ENCODE data around the gene SPX. TPM values are rescaled to one million over a fixed set of nuclear protein-coding genes. Genes with fewer than 3 reads are reported as not detected.

The SPX gene
- polyA plus RNA-seq, 1 of the 3 experiments (the other 2 are of a cell fraction), result not detected

DNA sequence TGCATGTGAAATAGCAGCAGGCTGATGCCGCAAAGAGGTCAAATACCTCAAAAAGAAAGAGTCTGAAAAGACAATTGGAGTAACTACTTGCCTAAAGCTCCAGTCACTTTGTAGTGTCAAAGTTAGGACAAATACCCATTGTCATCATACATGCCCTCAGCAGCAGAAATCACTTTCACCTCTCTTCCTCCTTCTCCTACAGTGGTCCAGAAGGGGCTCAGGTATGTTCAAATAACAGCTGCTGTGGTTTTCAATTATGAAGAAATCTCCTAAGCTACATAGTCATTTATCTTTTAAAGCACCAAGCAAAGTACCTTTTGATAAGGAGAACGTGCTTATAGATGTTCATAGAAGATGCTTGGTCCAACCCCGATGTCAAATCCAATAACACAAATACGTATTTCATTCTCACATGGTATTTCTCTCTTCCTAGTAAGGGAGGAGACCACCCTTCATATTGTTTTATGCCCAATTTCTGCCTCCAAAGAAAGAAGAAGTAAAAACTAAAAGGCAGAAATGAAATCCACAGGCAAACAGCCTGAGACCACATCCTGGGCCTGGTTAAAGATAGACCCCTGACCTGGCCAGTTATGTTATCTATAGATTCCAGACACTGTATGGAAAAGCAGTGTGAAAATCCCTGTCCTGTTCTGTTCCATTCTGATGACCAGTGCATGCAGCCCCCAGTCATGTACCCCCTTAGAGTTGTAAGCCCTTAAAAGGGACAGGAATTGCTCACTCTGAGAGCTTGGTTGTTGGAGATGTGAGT lies 54.8 kb downstream of the SPX start:
- ChIA-PET CTCF (no interaction called here), POLR2A (no interaction called here)
- Histone ChIP-seq H3K4me3 (ENCODE audit: low read depth in 2 of 2, low read length in 1 of 2) (no peak overlapping the region), H3K4me2 (no peak overlapping the region), H3K79me2 (ENCODE audit: insufficient read depth) (no peaks in the 10 kb centered on the region), H3K27ac (ENCODE audit: low read depth in 2 of 2, low read length in 1 of 2) (no peak overlapping the region), H3K36me3 (replicated peaks in 1 of 2; ENCODE audit: control insufficient read depth in 1 of 2, insufficient read depth in 2 of 2, low read length in 1 of 2) (no peaks in the 10 kb centered on the region), H3K9ac (no peak overlapping the region), H4K20me1 (ENCODE audit: insufficient read depth) (no peaks in the 10 kb centered on the region), H3K9me3 (no peaks in the 10 kb centered on the region), H3K9me2 (no peaks in the 10 kb centered on the region), H3K4me1 (ENCODE audit: control insufficient read depth in 1 of 2, insufficient read depth in 2 of 2, low read depth in 1 of 2, low read length in 1 of 2) (no peaks in the 10 kb centered on the region; a peak in 1 of 4 replicates), H3K27me3 (ENCODE audit: insufficient read depth) (no peaks in the 10 kb centered on the region), H3F3A (replicated peaks; ENCODE audit: insufficient read depth) (no peaks in the 10 kb centered on the region), H2AFZ (ENCODE audit: low read depth) (no peak overlapping the region)
- TF ChIP-seq RCOR1 (IDR thresholded peaks at IDR 0.05; ENCODE audit: low read length), result no peak
- no peak for TF ChIP-seq CHD2 (IDR thresholded peaks at IDR 0.05; ENCODE audit: low read length, partially characterized antibody)
- TF ChIP-seq, protein P1, sequence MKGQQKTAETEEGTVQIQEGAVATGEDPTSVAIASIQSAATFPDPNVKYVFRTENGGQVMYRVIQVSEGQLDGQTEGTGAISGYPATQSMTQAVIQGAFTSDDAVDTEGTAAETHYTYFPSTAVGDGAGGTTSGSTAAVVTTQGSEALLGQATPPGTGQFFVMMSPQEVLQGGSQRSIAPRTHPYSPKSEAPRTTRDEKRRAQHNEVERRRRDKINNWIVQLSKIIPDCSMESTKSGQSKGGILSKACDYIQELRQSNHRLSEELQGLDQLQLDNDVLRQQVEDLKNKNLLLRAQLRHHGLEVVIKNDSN (IDR thresholded peaks at IDR 0.05; ENCODE audit: borderline replicate concordance, low read depth), result no peak
- TF ChIP-seq FOSL2 (IDR thresholded peaks at IDR 0.05; ENCODE audit: borderline replicate concordance, low read depth), result no peak
- TF ChIP-seq MEF2A (IDR thresholded peaks at IDR 0.05; ENCODE audit: borderline replicate concordance, low read depth), result no peak
- TF ChIP-seq FOXM1 (IDR thresholded peaks at IDR 0.05; ENCODE audit: low read depth), result no peak
- TF ChIP-seq CTCF (IDR thresholded peaks at IDR 0.05), result no peak
- TF ChIP-seq RFX5 (IDR thresholded peaks at IDR 0.05; ENCODE audit: low read length), result no peak
- no peak for TF ChIP-seq REST (IDR thresholded peaks at IDR 0.05; ENCODE audit: low read depth, low read length)
- TF ChIP-seq, protein P2, sequence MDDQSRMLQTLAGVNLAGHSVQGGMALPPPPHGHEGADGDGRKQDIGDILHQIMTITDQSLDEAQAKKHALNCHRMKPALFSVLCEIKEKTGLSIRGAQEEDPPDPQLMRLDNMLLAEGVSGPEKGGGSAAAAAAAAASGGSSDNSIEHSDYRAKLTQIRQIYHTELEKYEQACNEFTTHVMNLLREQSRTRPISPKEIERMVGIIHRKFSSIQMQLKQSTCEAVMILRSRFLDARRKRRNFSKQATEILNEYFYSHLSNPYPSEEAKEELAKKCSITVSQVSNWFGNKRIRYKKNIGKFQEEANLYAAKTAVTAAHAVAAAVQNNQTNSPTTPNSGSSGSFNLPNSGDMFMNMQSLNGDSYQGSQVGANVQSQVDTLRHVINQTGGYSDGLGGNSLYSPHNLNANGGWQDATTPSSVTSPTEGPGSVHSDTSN (IDR thresholded peaks at IDR 0.05), result no peak
- no peak for TF ChIP-seq USF2 (IDR thresholded peaks at IDR 0.05; ENCODE audit: borderline replicate concordance, low read depth, low read length)
- no peak for TF ChIP-seq MAX (IDR thresholded peaks at IDR 0.05; ENCODE audit: low read depth)
- no peak for TF ChIP-seq SIN3A (IDR thresholded peaks at IDR 0.05; ENCODE audit: borderline replicate concordance, low read depth, low read length)
- no peak for TF ChIP-seq ZBTB33 (IDR thresholded peaks at IDR 0.05; ENCODE audit: borderline replicate concordance, low read depth)
- no peak for TF ChIP-seq GATA2 (CRISPR knock-in tag; IDR thresholded peaks at IDR 0.05)
- no peak for TF ChIP-seq ELF1 (IDR thresholded peaks at IDR 0.05)
- 25% methylated on average over 4 of the region's 4 CpGs for WGBS (ENCODE audit: low lambda C conversion rate)
- DNase-seq, result no peak

All from SK-N-SH (cell line).